ELF-1 (cell line): ENCODE measurements around the gene SDK1.

ENCODE experiments used
- DNase-seq: peaks from one replicate; pipeline ENCODE4 v3.0.0-alpha.2; 2016; ENCODE audit warnings: low read depth, low spot score

Gene SDK1

GRCh38 chr7:3795141-3795540, 494.1 kb downstream of the SDK1 start:
- no peak for DNase-seq

- DNase-seq, result no peak
These were observed 494.7 kb downstream of the SDK1 start for GRCh38 chr7:3795781-3796180.

- DNase-seq, result no peak
These were observed 504.1 kb downstream of the SDK1 start for GRCh38 chr7:3805151-3805550.

- no peak for DNase-seq
These were observed 505.5 kb downstream of the SDK1 start for GRCh38 chr7:3806516-3806915.

- no peak for DNase-seq
These were observed 506.8 kb downstream of the SDK1 start for GRCh38 chr7:3807824-3808223.

GRCh38 chr7:3821488-3821887, 520.4 kb downstream of the SDK1 start:
- DNase-seq, result no peak

- DNase-seq, result no peak
These were observed 524.4 kb downstream of the SDK1 start for GRCh38 chr7:3825491-3825890.

- DNase-seq, result no peak
These were observed 531.1 kb downstream of the SDK1 start for GRCh38 chr7:3832199-3832598.

GRCh38 chr7:3835109-3835508, 534.1 kb downstream of the SDK1 start:
- DNase-seq, result no peak

GRCh38 chr7:3836855-3837254, 535.8 kb downstream of the SDK1 start:
- DNase-seq, result no peak

GRCh38 chr7:3844540-3845151, 543.6 kb downstream of the SDK1 start:
- DNase-seq, result no peak

- no peak for DNase-seq
These were observed 545.7 kb downstream of the SDK1 start for GRCh38 chr7:3846738-3847137.

- DNase-seq, result no peak
These were observed 546.3 kb downstream of the SDK1 start for GRCh38 chr7:3847336-3847735.

- DNase-seq, result no peak
These were observed 558.4 kb downstream of the SDK1 start for GRCh38 chr7:3859431-3859830.

GRCh38 chr7:3860932-3861331, 559.9 kb downstream of the SDK1 start:
- no peak for DNase-seq

- no peak for DNase-seq
These were observed 560.3 kb downstream of the SDK1 start for GRCh38 chr7:3861386-3861785.

GRCh38 chr7:3861941-3862340, 560.9 kb downstream of the SDK1 start:
- peak; percentile 44 for DNase-seq

GRCh38 chr7:3862774-3863173, 561.7 kb downstream of the SDK1 start:
- no peak for DNase-seq

GRCh38 chr7:3866277-3866676, 565.2 kb downstream of the SDK1 start:
- DNase-seq, result no peak

- no peak for DNase-seq
These were observed 566.8 kb downstream of the SDK1 start for GRCh38 chr7:3867863-3868262.

- no peak for DNase-seq
These were observed 578.5 kb downstream of the SDK1 start for GRCh38 chr7:3879355-3880075.

- no peak for DNase-seq
These were observed 579.4 kb downstream of the SDK1 start for GRCh38 chr7:3880228-3880987.

GRCh38 chr7:3882782-3883181, 581.7 kb downstream of the SDK1 start:
- no peak for DNase-seq
